H1 (cell line): ENCODE results near the gene TUT1. TPM values are rescaled to one million over a fixed set of nuclear protein-coding genes. Genes with fewer than 3 reads are reported as not detected.
"Not testable (repeated sequence)": the region's sequence is repeated elsewhere in the genome, so short reads cannot be mapped to it uniquely, and the experiment has no call there.

Experiments
- CTCF ChIA-PET: fragments of 300-600 bp; sonication (Branson Sonifier 250); formaldehyde crosslinking; loops from one replicate; lab custom pipeline; 2021; ENCODE audit not compliant: partially characterized antibody; lab: Charles Lee
- POLR2A ChIA-PET: fragments of 300-600 bp; sonication (Branson Sonifier 250); formaldehyde crosslinking; loops from one replicate; lab custom pipeline; 2021; ENCODE audit warnings: inconsistent platforms; ENCODE audit not compliant: partially characterized antibody; lab: Charles Lee
- DNase-seq, 2 experiments: peaks; one replicate each; pipeline versions ENCODE4 v3.0.0 to v3.0.0-alpha.2; 2010 to 2022; ENCODE audit warnings: low spot score in 2 of 2, low read depth in 1 of 2, mixed read lengths in 1 of 2
- FAIRE-seq: peaks from 2 replicates; lab custom pipeline; 2011; peaks lifted over from hg19 to GRCh38; lab: Jason Lieb, UNC
- H2AFZ ChIP-seq: 2 replicates; pipeline ENCODE4 v1.8.1; 2012; ENCODE audit warnings: low read length, inconsistent platforms
- H2AK5ac ChIP-seq: 2 replicates; pipeline ENCODE4 v1.6.1; 2013; ENCODE audit warnings: low read depth, low read length
- H2BK120ac ChIP-seq: replicated peaks from 2 replicates; pipeline ENCODE3; 2013; ENCODE audit warnings: low read depth, low read length, inconsistent platforms
- H2BK12ac ChIP-seq: 2 replicates; pipeline ENCODE4 v1.6.1; 2013; ENCODE audit warnings: low read depth, low read length
- H2BK15ac ChIP-seq: 2 replicates; pipeline ENCODE4 v1.6.1; 2013; ENCODE audit warnings: low read length
- H2BK20ac ChIP-seq: 2 replicates; pipeline ENCODE4 v1.6.1; 2013; ENCODE audit warnings: low read length
- H2BK5ac ChIP-seq: 2 replicates; pipeline ENCODE4 v1.6.1; 2013; ENCODE audit warnings: low read depth, low read length
- H3K14ac ChIP-seq: 2 replicates; pipeline ENCODE4 v1.6.1; 2013; ENCODE audit warnings: inconsistent platforms; ENCODE audit not compliant: insufficient read length
- H3K18ac ChIP-seq: 2 replicates; pipeline ENCODE4 v1.6.1; 2013; ENCODE audit warnings: low read length; ENCODE audit errors: extremely low read depth
- H3K23ac ChIP-seq: 2 replicates; pipeline ENCODE4 v1.6.1; 2013; ENCODE audit warnings: inconsistent platforms; ENCODE audit not compliant: insufficient read length
- H3K23me2 ChIP-seq: 2 replicates; pipeline ENCODE4 v1.6.1; 2013; ENCODE audit warnings: low read depth, low read length
- H3K27ac ChIP-seq: 2 replicates; pipeline ENCODE4 v1.6.1; 2011; ENCODE audit warnings: low read depth, low read length, inconsistent platforms
- H3K27me3 ChIP-seq, 4 experiments: replicated peaks in 1 of 4; 1 replicate in 1 of 4; 2 replicates in 3 of 4; pipeline versions ENCODE4 v1.6.1 to v1.8.1; 2011 to 2013; ENCODE audit warnings: low read length in 3 of 4, mild to moderate bottlenecking in 3 of 4, inconsistent platforms in 2 of 4, mixed read lengths in 2 of 4, moderate library complexity in 1 of 4; ENCODE audit not compliant: control insufficient read depth in 3 of 4, insufficient read depth in 3 of 4; ENCODE audit errors: extremely low read depth in 1 of 4
- H3K36me3 ChIP-seq, 4 experiments: 2 replicates each; pipeline versions ENCODE4 v1.6.1 to v1.8.1; 2011 to 2013; ENCODE audit warnings: mild to moderate bottlenecking in 4 of 4, low read length in 3 of 4, moderate library complexity in 2 of 4, control low read depth in 1 of 4, inconsistent platforms in 1 of 4; ENCODE audit not compliant: insufficient read depth in 4 of 4, control insufficient read depth in 2 of 4
- H3K4ac ChIP-seq: replicated peaks from 2 replicates; pipeline ENCODE3; 2013; ENCODE audit warnings: low read length, low read depth, mixed read lengths, inconsistent platforms; ENCODE audit not compliant: insufficient read length
- H3K4me1 ChIP-seq, 4 experiments: replicated peaks in 1 of 4; 1 replicate in 1 of 4; 2 replicates in 3 of 4; pipeline versions ENCODE4 v1.6.1 to v1.8.1; 2011 to 2013; ENCODE audit warnings: low read length in 3 of 4, inconsistent platforms in 2 of 4, mixed read lengths in 1 of 4; ENCODE audit not compliant: insufficient read depth in 4 of 4, control insufficient read depth in 3 of 4
- H3K4me2 ChIP-seq, 2 experiments: 2 replicates each; pipeline versions ENCODE4 v1.6.1 to v1.8.1; 2011 to 2013; ENCODE audit warnings: low read depth in 2 of 2, low read length in 2 of 2, control low read depth in 1 of 2, inconsistent platforms in 1 of 2, mild to moderate bottlenecking in 1 of 2; ENCODE audit not compliant: insufficient read depth in 1 of 2
- H3K4me3 ChIP-seq, 4 experiments: fragments of 200-600, 300-600 bp in 1 of 4; sonication (generic), shearing (Covaris generic), sonication (Bioruptor Twin) in 1 of 4; 2 replicates each; pipeline versions ENCODE4 v1.5.1 to v1.8.1; 2011 to 2016; ENCODE audit warnings: low read length in 4 of 4, low read depth in 3 of 4, control low read depth in 2 of 4, inconsistent platforms in 2 of 4, mild to moderate bottlenecking in 2 of 4, mixed read lengths in 1 of 4, moderate library complexity in 1 of 4; ENCODE audit not compliant: insufficient read depth in 2 of 4; ENCODE audit errors: extremely low read depth in 1 of 4
- H3K56ac ChIP-seq: replicated peaks from 2 replicates; pipeline ENCODE3; 2013; ENCODE audit warnings: low read depth, mild to moderate bottlenecking, mixed read lengths, low read length, inconsistent platforms; ENCODE audit not compliant: insufficient read length
- H3K79me1 ChIP-seq: 2 replicates; pipeline ENCODE4 v1.6.1; 2013; ENCODE audit warnings: low read depth, low read length, control low read depth
- H3K79me2 ChIP-seq, 2 experiments: 2 replicates each; pipeline versions ENCODE4 v1.6.1 to v1.8.1; 2012 to 2013; ENCODE audit warnings: low read length in 2 of 2, mild to moderate bottlenecking in 2 of 2, inconsistent platforms in 1 of 2; ENCODE audit not compliant: insufficient read depth in 2 of 2, control insufficient read depth in 1 of 2
- H3K9ac ChIP-seq, 4 experiments: replicated peaks in 1 of 4; 1 replicate in 1 of 4; 2 replicates in 3 of 4; pipeline versions ENCODE4 v1.6.1 to v1.8.1; 2011 to 2013; ENCODE audit warnings: low read depth in 3 of 4, low read length in 3 of 4, control low read depth in 2 of 4, mild to moderate bottlenecking in 2 of 4, moderate library complexity in 2 of 4, inconsistent platforms in 1 of 4; ENCODE audit errors: extremely low read depth in 1 of 4
- H3K9me3 ChIP-seq, 2 experiments: 2 replicates each; pipeline versions ENCODE4 v1.6.1 to v1.8.1; 2012 to 2013; ENCODE audit warnings: mild to moderate bottlenecking in 2 of 2, moderate library complexity in 2 of 2, control low read depth in 1 of 2, inconsistent platforms in 1 of 2, low read depth in 1 of 2, low read length in 1 of 2, mixed read lengths in 1 of 2; ENCODE audit not compliant: insufficient read depth in 2 of 2
- H4K20me1 ChIP-seq, 2 experiments: replicated peaks in 1 of 2; 2 replicates each; pipeline versions ENCODE3 to v1.8.1; 2011 to 2013; ENCODE audit warnings: inconsistent platforms in 2 of 2, low read length in 2 of 2, mild to moderate bottlenecking in 1 of 2; ENCODE audit not compliant: insufficient read depth in 2 of 2, control insufficient read depth in 1 of 2
- H4K5ac ChIP-seq: 2 replicates; pipeline ENCODE4 v1.6.1; 2013; ENCODE audit warnings: low read length, low read depth, mixed read lengths, inconsistent platforms; ENCODE audit not compliant: insufficient read length
- H4K8ac ChIP-seq: 2 replicates; pipeline ENCODE4 v1.8.0; 2013; ENCODE audit warnings: mild to moderate bottlenecking, moderate library complexity, low read length, inconsistent platforms; ENCODE audit not compliant: insufficient read depth; ENCODE audit errors: extremely low read depth
- H4K91ac ChIP-seq: replicated peaks from 2 replicates; pipeline ENCODE3; 2013; ENCODE audit warnings: low read length, mixed read lengths, inconsistent platforms; ENCODE audit not compliant: insufficient read length
- EP300 ChIP-seq, 2 experiments: IDR thresholded peaks; 1 replicate in 1 of 2; 2 replicates in 1 of 2; pipeline ENCODE4 v1.6.1; 2011 to 2012; ENCODE audit warnings: low read depth in 2 of 2, low read length in 2 of 2, mild to moderate bottlenecking in 2 of 2, borderline replicate concordance in 1 of 2, inconsistent platforms in 1 of 2, moderate library complexity in 1 of 2
- KDM4A ChIP-seq: IDR thresholded peaks from one replicate; pipeline ENCODE4 v1.7.1; 2012; ENCODE audit warnings: low read depth, mild to moderate bottlenecking, moderate library complexity, low read length, inconsistent platforms; ENCODE audit not compliant: severe bottlenecking
- ZNF274 ChIP-seq: IDR thresholded peaks from 2 replicates; pipeline ENCODE4 v1.7.0; 2012; ENCODE audit warnings: low read length, borderline replicate concordance; ENCODE audit errors: extremely low read depth
- WGBS, 2 experiments: shearing (Covaris generic) in 1 of 2; methylation state at CpG; one replicate each; pipeline versions ENCODE4 v1.1.6 to v1.1.7; 2013 to 2015; ENCODE audit warnings: low lambda C conversion rate in 2 of 2, mixed read lengths in 2 of 2, inconsistent platforms in 1 of 2, low coverage in 1 of 2, missing lambda C conversion rate in 1 of 2; ENCODE audit not compliant: insufficient replicate concordance in 2 of 2, insufficient coverage in 1 of 2, insufficient read length in 1 of 2; ENCODE audit errors: extremely low coverage in 1 of 2, missing lambda C conversion rate in 1 of 2; 5-methylcytosine and 5-hydroxymethylcytosine counted together
- polyA plus RNA-seq, 7 experiments: library from polyadenylated mRNA; depleted of rRNA in 3 of 7; stranded (reverse) in 5 of 7; unstranded in 2 of 7; fragments of >200 nt in 5 of 7; fragments of 200-250 nt in 2 of 7; gene quantifications; 1 replicate in 5 of 7; 2 replicates in 1 of 7; 4 replicates in 1 of 7; pipeline versions ENCODE4 v1.2.1 to v1.2.3, GENCODE V29; 2011 to 2013; ENCODE audit warnings: missing spikeins in 2 of 7, mixed read lengths in 2 of 7
- total RNA-seq: library from RNA; stranded (reverse); fragmentation: NEBNext Ultra II Directional; extraction: Animal tissue kit (Norgen Biotek cat#: 25700); gene quantifications from 2 replicates; pipeline ENCODE4 v1.2.1, GENCODE V29; 2021

TUT1 gene
- total and polyA plus RNA-seq, 2 of the 8 experiments (the other 6 are each of a cell fraction or from before 2014, with no cell fraction given), result 17.8 to 24.6 TPM

DNA sequence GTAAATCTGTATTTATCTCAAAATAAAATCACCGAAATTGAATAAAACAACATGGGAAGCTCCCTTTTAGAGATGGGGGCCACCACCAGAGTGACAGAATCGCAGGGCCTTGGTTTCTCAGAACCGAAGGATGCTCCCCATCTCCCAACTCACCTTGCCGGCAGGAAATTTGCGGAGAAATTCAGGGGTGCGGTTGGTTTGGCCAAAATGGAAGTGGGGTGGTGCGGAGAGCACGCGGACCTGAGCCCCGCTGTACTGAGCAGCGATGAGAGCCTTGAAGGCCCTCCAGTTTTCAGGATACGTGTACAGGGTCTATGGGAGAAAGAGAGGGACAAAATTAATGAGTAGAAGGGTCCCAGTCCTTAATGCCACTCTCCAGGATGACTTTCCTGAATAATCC lies 18.9 kb downstream of the TUT1 start (continued):
- TF ChIP-seq EP300 (IDR thresholded peaks at IDR 0.05; ENCODE audit: borderline replicate concordance in 1 of 2, low read depth in 2 of 2, low read length in 2 of 2) (no peak), ZNF274 (no peak), KDM4A (no peak)

DNA sequence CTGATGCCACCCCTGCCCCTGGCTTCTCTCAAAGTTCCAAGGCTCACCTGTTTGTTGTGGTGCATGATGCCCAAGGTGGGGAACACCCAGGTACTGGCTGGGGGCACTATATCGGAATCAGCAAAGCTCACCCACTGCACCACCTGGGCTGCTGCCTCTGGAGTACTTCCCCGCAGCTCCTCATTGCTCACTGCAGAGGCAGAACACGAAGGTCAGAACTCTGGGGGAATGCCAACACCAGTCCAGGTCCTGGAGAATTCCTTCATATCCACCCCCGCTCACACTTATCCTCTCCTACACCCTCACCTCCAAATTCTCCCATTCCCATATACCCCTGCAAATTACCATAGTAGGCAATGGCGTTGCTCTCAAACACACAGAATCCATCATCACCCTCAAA lies 19.8 kb downstream of the TUT1 start:
- not testable (repeated sequence) for H2BK20ac ChIP-seq, H4K5ac ChIP-seq, H2BK5ac ChIP-seq, H3K79me1 ChIP-seq, H3K9me3 ChIP-seq, H4K8ac ChIP-seq, H2AK5ac ChIP-seq, H3K9ac ChIP-seq, H3K27ac ChIP-seq, H4K91ac ChIP-seq, H3K56ac ChIP-seq, H2AFZ ChIP-seq, H3K14ac ChIP-seq, H2BK120ac ChIP-seq, H3K27me3 ChIP-seq, DNase-seq, H2BK15ac ChIP-seq, H3K23ac ChIP-seq, H2BK12ac ChIP-seq, H3K4ac ChIP-seq, FAIRE-seq, H3K18ac ChIP-seq
- Histone ChIP-seq H3K4me2 (peak overlapping the region; percentile 73 to 85; a peak in 1 of 4 replicates), H3K23me2 (peaks cover 13% of the 10 kb centered on the region), H3K4me1 (peaks cover 0 to 11% (median 7%) of the 10 kb centered on the region in 4 experiments; a peak in 4 of 7 replicates), H4K20me1 (peaks cover 4 to 24% of the 10 kb centered on the region in 2 experiments), H3K36me3 (peaks cover 35 to 67% (median 54%) of the 10 kb centered on the region in 4 experiments), H3K79me2 (peaks cover 0 to 55% of the 10 kb centered on the region in 2 experiments), H3K4me3 (peak overlapping the region in 1 of 4 experiments; percentile 90; a peak in 2 of 8 replicates)
- ChIA-PET POLR2A (interaction anchor here (0.8 to 20.7 kb wide), 4 partner anchors 14 to 147 kb away, joined by 3 to 336 read pairs (median 86); partner anchors contain the start of gene TUT1), CTCF (interaction anchor here (0.5 to 4.5 kb wide), 4 partner anchors 12 to 602 kb away, joined by 3 to 22 read pairs (median 6); no protein-coding TSS in a partner anchor)
- WGBS, 2 experiments, result 95 to 100% methylated on average over 1 to 5 of the region's 5 CpGs
